ENCODE measurements around the gene FTO. TPM values are rescaled to one million over a fixed set of nuclear protein-coding genes. Genes with fewer than 3 reads are reported as not detected.

FTO gene
- total and polyA plus RNA-seq, 2 of the 8 experiments (the other 6 are each of a cell fraction or from before 2014, with no cell fraction given) = 34.5 to 59.8 TPM

- Histone ChIP-seq H3K4me1 (replicated peaks in 1 of 4; ENCODE audit: control insufficient read depth in 3 of 4, insufficient read depth in 4 of 4, low read length in 3 of 4) (no peaks in the 10 kb centered on the region), H4K5ac (ENCODE audit: insufficient read length, low read depth, low read length) (no peak overlapping the region), H2BK12ac (ENCODE audit: low read depth, low read length) (no peak overlapping the region), H3K36me3 (ENCODE audit: control insufficient read depth in 2 of 4, insufficient read depth in 4 of 4, low read length in 3 of 4) (no peaks in the 10 kb centered on the region), H3K9ac (replicated peaks in 1 of 4; ENCODE audit: extremely low read depth in 1 of 4, low read depth in 3 of 4, low read length in 3 of 4) (no peak overlapping the region), H4K8ac (ENCODE audit: extremely low read depth, insufficient read depth, low read length) (no peak overlapping the region), H2AFZ (ENCODE audit: low read length) (no peak overlapping the region), H2BK20ac (ENCODE audit: low read length) (no peak overlapping the region), H3K14ac (ENCODE audit: insufficient read length) (no peak overlapping the region), H4K20me1 (replicated peaks in 1 of 2; ENCODE audit: control insufficient read depth in 1 of 2, insufficient read depth in 2 of 2, low read length in 2 of 2) (no peaks in the 10 kb centered on the region), H3K27ac (ENCODE audit: low read depth, low read length) (no peak overlapping the region), H3K27me3 (replicated peaks in 1 of 4; ENCODE audit: control insufficient read depth in 3 of 4, extremely low read depth in 1 of 4, insufficient read depth in 3 of 4, low read length in 3 of 4) (no peaks in the 10 kb centered on the region), H3K56ac (replicated peaks; ENCODE audit: insufficient read length, low read depth, low read length) (no peak overlapping the region), H3K9me3 (ENCODE audit: insufficient read depth in 2 of 2, low read depth in 1 of 2, low read length in 1 of 2) (no peaks in the 10 kb centered on the region; a peak in 1 of 4 replicates), H2AK5ac (ENCODE audit: low read depth, low read length) (no peak overlapping the region), H3K23ac (ENCODE audit: insufficient read length) (no peak overlapping the region), H3K18ac (ENCODE audit: extremely low read depth, low read length) (no peak overlapping the region), H2BK120ac (replicated peaks; ENCODE audit: low read depth, low read length) (no peak overlapping the region), H3K79me2 (ENCODE audit: control insufficient read depth in 1 of 2, insufficient read depth in 2 of 2, low read length in 2 of 2) (no peaks in the 10 kb centered on the region), H3K23me2 (ENCODE audit: low read depth, low read length) (no peaks in the 10 kb centered on the region), H3K4me2 (ENCODE audit: insufficient read depth in 1 of 2, low read depth in 2 of 2, low read length in 2 of 2) (no peak overlapping the region), H2BK5ac (ENCODE audit: low read depth, low read length) (no peak overlapping the region), H3K4me3 (ENCODE audit: extremely low read depth in 1 of 4, insufficient read depth in 2 of 4, low read depth in 3 of 4, low read length in 4 of 4) (no peak overlapping the region), H3K79me1 (ENCODE audit: low read depth, low read length) (no peaks in the 10 kb centered on the region), H3K4ac (replicated peaks; ENCODE audit: insufficient read length, low read depth, low read length) (no peak overlapping the region), H4K91ac (replicated peaks; ENCODE audit: insufficient read length, low read length) (no peak overlapping the region), H2BK15ac (ENCODE audit: low read length) (no peak overlapping the region)
- DNase-seq (ENCODE audit: low read depth in 1 of 2, low spot score in 2 of 2) (no peak), FAIRE-seq (no peak)
- 95% methylated on average over 3 of the region's 3 CpGs; no CpG with 5 or more reads in 1 of the 2 experiments for WGBS, 2 experiments (ENCODE audit: extremely low coverage in 1 of 2, insufficient coverage in 1 of 2, insufficient read length in 1 of 2, insufficient replicate concordance in 2 of 2, low coverage in 1 of 2, low lambda C conversion rate in 2 of 2, missing lambda C conversion rate in 1 of 2)
- POLR2A ChIA-PET (ENCODE audit: partially characterized antibody) = no interaction called here
- TF ChIP-seq NANOG (IDR thresholded peaks at IDR 0.05; ENCODE audit: insufficient read depth, low read depth, low read length, poor library complexity, severe bottlenecking) = no peak
- no peak for TF ChIP-seq CTCF (IDR thresholded peaks at IDR 0.05; ENCODE audit: control extremely low read depth in 1 of 3, insufficient read depth in 1 of 3, low read depth in 1 of 3, low read length in 3 of 3)
- no peak for TF ChIP-seq POLR2AphosphoS5 (IDR thresholded peaks at IDR 0.05; ENCODE audit: low read depth, low read length)
- TF ChIP-seq POU5F1 (IDR thresholded peaks at IDR 0.05; ENCODE audit: low read depth, low read length) = no peak
- TF ChIP-seq FOSL1 (IDR thresholded peaks at IDR 0.05; ENCODE audit: insufficient read depth, low read depth, low read length) = no peak
- TF ChIP-seq MAX (IDR thresholded peaks at IDR 0.05) = no peak
- no peak for TF ChIP-seq EP300 (IDR thresholded peaks at IDR 0.05; ENCODE audit: borderline replicate concordance in 1 of 2, low read depth in 2 of 2, low read length in 2 of 2)
- no peak for TF ChIP-seq BCL11A (IDR thresholded peaks at IDR 0.05; ENCODE audit: low read depth in 2 of 2, low read length in 2 of 2)
- CTCF ChIA-PET (ENCODE audit: partially characterized antibody) = interaction anchor here (0.7 kb wide), 1 partner anchor 136 kb away, joined by 3 read pairs; no protein-coding TSS in a partner anchor
Observed at GRCh38 chr16:54027995-54028394, 324.0 kb downstream of the FTO start.

All from H1 (cell line).